GM18907 (cell line): Measurements from ENCODE around the gene MRPL24.
"Not testable (repeated sequence)": the region's sequence is repeated elsewhere in the genome, so short reads cannot be mapped to it uniquely, and the experiment has no call there.

Experiments
- ATAC-seq: cut with Tn5 transposase; IDR thresholded peaks from one replicate; pipeline ENCODE4 v1.9.1; 2021; ENCODE audit warnings: mild to moderate bottlenecking, moderate library complexity; ENCODE audit not compliant: unreplicated experiment

The MRPL24 gene

DNA sequence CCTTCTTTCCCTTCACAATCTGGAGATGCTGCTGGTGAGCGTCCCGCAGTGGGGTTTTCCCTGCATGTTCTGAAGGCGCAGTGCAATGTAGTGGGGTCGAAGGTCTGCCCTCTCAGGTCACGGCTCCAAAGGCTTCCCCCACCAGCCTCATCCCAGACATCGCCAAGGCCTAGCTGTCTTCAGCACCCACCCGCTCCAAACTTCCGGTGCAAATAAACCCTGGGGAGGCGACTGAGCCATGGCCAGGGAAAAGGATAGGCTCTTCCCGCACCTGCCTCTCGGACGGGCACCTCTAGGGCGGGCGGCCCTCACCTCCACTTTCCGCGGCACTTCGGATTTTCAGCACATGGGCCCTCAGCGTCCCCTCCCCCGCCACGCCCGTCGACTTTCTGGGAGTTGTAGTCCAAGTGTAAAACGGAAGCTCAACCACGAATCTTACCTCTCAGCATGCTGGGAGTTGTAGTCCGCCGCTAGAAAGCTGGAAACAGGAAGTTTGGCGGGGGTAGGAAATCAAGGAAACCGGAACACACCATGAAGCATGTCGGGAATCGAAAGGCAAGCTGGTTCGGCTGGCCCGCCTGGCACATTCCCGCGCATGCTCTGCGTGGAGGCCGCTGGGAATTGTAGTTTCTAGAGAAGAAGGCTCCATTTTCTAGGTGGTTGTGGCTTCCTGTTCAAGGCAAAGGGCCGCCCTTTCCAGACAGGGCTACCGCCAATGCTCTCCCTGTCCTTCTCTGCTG is at the start of gene MRPL24:
Gene MRPL24 (minus strand): TSS at position 348 of the 740 bp plus-strand sequence. CDS start 2,384 bp downstream, outside the sequence.
- ATAC-seq: peak; percentile 79

DNA sequence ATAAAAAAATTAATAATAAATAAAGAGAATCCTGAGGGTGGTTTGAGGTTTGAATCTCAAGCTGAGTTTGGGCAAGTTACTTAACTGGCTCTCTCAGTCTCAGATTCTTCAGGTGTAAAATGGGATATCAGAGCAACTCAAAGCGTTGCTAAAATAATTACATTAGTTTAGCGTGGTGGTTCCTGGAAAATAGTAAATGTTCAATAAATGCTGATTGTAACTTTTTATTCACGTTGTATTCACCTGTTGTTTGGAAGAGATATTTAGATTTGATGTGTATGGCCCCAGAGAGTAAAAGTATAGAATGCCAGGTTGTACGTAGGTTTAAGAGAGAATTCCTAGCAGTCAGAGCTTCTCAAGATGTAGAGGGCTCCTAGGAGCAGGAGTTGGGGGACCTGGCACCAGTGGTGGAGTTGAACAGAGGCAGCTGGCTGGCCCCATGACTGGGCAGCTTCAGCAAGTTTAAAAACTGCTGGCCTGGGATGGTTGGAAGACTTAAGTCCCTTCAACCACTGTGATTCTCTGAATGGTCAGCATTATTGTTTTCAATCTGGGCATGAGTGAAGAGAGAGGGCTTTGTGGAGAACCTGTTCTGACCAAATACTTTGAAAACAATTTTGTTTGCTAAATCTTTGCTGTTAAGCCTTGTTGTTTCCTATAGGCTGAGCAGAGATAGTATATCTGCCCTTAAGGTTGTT is 48.9 kb upstream of the MRPL24 start:
- no peak for ATAC-seq

DNA sequence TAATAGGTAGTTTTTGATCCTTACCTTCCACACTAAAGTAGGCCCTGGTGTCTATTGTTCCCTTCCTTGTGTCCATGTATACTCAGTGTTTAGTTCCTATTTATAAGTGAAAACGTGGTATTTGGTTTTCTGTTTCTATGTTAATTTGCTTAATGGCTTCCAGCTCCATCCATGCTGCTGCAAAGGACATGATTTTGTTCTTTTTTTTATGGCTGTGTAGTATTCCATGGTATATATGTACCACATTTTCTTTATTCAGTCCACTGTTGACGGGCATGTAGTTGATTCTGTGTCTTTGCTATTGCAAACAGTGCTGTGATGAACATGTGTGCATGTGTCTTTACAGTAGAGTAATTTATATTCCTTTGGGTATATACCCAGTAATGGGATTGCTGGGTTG is 47.2 kb upstream of the MRPL24 start:
- ATAC-seq: no peak

DNA sequence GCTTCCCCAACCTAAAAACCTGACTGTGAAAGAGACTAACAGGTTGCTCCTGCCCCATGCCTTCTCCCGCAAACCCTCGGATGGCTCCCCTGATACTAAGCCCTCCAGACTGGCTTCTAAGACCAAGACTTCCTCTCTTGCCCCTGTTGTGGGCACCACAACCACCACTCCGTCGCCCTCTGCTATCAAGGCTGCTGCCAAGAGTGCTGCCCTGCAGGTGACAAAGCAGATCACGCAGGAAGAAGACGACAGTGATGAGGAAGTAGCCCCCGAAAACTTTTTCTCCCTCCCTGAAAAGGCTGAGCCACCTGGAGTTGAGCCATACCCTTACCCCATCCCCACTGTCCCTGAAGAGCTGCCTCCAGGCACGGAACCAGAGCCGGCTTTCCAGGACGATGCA is 45.8 kb upstream of the MRPL24 start:
- no peak for ATAC-seq

DNA sequence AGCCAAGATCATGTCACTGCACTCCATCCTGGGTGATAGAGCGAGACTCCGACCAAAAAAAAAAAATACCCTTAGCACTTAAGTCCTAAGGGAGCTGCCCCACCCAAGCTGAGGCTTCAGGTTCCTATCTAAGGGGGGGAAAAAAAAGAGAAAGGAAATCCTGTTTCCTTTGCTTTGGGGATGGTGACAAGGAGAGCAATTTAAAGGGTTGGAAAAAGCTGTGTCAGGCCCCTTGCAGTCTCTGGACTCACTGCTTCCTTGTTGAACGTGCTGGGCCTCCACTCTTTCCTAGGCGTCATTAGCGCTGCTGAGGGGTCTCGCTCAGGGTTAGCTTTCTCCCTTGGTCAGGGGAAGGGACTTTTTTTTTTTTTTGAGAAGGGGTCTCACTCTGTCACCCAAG is 44.6 kb upstream of the MRPL24 start:
- ATAC-seq: no peak

DNA sequence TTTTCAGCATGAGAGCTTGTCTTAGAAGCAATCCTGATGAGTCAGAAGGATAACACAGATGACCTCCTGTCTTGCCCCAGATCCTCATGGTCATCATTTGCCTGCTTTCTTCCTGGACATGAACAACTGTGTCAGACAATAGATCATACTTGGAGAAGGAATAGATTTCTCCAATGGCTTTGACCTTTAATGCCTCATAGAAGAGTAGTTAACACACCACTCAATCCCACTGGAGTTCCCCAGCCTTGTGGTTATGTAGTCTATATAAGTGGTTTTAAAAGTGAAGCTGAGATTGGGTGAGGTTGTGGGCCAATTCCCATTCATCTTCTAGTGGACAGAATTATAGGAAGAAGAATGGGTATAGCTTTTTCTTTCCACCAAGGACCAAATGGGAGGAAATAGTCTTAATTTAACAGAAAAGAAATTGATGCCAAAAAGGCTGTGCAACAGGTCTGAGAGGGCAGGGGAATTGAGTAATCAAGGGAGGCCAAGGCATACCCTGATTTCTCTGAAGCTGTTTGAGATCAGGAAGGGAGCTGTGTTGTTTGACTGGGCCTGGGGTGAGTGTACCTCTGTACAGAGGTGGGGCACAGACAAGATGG is 40.8 kb upstream of the MRPL24 start:
- ATAC-seq: no peak

DNA sequence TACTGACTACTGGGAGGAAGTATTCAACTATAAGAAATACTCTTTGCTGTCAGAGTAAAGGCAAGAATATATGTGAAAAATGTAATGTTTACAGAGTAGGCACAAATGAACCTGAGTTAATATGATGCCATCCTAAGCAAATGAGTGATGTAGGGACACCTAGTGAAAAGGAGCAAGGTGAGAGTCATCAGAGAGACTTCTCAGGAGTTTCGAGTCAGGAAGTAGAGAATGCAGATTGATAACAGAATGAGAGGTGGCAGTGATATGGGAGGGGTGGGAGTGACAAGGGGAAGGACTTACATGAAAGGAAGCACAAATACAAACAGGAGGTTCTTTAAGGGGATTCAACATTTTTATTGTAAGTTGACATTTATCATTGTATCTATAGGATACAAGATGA is 36.7 kb upstream of the MRPL24 start:
- no peak for ATAC-seq

DNA sequence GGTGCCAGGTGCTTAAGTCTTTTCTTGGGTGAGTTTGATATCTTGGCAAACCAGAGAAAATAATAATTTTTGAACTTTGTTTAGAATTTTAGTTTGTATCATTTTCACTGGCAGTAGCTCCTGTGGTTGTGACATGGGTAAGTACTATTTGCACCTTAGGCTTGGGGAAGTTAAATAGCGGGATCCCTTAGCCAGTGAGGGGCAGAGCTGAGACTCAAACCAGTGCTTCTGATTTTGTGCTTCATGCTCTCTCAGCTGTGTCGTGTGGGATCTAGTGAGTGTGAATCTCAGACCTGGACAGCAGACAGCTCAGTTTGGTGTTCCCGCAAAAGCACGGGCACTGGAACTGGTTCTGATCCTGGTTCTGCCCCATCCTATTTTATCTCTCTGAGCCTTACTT is 36.1 kb upstream of the MRPL24 start:
- ATAC-seq: no peak

DNA sequence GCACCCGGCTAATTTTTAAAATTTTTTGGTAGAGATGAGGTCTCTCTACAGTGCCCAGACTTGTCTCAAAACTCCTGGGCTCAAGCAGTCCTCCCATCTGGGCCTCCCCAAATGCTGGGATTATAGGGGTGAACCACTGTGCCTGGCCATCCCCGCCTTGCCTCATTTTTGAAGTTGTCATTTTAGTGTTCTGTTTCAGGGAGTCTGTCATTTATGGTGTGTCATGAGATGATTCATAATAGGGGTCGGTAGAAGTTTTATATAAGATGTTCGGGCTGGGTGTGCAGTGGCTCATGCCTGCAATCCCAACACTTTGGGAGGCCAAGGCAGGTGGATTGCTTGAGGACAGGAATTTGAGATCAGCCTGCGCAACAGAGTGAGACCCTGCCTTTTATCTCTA is 34.9 kb upstream of the MRPL24 start:
- ATAC-seq: no peak

DNA sequence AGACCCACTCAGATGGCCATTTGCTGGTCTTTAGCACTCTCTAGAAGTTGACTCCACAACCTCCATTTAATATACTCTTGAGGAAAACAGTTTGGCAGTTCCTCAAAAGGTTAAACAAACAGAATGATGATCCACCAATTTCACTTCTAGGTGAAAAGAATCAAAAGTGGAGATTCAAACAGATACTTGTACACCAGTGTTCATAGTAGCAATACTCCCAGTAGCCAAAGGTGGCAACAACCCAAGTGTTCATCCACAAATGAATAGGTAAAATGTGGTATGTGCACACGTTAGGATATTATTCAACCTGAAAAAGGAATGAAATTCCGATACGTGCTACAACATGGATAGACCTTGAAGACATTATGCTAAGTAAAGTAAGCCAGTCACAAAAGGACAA is 32.7 kb upstream of the MRPL24 start:
- ATAC-seq: no peak

DNA sequence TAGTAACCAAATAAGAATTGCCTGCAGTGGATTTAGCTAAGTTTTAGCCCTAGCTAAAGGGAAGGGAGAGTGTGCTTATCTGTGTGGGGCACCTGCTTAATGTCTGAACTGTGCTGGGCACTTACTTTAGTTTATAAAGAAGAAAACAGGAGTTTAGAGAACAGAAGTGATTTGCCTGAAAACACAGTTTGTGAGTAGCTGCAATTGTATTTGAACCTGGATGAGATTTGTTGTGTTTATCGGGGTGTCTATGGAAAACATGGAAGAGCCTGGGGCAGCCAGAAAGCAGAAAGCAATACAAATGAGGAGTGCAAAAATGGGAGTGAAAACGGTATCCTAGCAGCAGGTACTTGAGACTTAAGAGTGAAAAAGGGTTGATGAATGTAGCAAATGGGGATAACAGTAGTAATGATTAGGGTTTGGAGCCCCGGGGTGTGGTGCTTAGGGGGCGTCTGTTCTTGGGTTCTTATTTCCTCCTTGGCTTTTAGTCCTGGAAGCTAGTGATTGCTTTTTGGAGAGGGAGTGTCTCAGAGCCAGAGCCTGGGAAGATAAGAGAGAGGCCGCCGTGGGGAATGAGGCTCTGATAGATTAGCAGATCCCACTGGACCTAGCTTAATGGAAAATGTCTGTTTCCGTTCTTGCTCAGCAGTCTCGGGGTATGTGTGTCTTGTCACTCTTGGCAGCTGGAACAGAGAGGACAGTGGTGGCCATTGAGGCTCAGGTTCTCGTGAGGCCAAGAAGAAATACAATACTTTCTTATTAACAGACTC is 32.0 kb upstream of the MRPL24 start:
- ATAC-seq: no peak

DNA sequence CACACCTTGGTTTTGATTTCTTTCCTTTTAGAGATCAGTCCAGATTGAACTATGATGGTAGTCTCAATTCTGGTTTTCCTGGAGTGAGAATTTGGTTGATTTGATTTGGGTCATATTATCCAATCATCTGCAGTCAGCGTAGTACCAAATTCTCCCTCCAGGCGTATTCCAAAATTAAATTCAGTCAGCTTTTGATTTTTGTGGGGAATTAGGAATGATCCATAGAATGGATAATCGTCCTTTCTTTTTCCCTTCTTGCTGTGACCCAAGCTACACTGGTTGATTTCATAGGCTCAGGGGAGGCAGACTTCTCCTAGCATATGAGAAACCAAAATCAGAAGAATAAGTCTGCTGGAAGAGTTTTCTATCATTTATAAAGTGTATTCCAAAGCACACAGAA is 31.3 kb upstream of the MRPL24 start:
- ATAC-seq: no peak

DNA sequence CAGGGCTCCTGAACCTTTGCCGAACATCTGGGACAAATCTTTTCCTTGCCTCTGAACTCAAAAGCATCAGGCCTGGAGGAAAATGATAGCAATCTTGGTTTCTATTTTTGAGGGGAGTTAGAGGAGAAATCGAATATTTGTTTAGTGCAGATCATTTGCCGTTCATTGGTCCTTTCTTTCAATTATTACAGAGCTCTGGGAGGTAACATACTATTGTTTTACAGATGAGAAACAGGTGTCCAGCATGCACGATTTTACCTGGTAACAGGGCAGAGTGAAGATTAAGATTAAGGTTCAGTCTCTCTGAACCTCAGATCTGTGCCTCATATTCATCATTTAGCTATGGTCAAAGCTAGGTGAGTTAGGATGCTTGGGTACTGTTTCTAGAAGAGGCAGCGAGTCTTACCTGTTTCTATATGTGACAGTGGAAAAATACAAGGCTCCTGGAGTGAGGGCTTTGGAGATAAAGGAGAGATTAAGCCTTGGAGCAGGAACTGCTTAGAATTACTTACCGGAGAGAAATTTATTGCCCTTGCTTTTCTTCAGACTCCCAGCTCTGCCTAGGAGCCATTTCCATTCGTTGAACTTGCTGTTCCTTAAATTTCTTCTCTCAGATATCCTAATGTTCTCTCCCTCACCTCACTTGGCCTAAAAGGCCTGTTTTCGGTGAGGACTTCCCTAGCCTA is 27.9 kb upstream of the MRPL24 start:
- ATAC-seq: no peak

DNA sequence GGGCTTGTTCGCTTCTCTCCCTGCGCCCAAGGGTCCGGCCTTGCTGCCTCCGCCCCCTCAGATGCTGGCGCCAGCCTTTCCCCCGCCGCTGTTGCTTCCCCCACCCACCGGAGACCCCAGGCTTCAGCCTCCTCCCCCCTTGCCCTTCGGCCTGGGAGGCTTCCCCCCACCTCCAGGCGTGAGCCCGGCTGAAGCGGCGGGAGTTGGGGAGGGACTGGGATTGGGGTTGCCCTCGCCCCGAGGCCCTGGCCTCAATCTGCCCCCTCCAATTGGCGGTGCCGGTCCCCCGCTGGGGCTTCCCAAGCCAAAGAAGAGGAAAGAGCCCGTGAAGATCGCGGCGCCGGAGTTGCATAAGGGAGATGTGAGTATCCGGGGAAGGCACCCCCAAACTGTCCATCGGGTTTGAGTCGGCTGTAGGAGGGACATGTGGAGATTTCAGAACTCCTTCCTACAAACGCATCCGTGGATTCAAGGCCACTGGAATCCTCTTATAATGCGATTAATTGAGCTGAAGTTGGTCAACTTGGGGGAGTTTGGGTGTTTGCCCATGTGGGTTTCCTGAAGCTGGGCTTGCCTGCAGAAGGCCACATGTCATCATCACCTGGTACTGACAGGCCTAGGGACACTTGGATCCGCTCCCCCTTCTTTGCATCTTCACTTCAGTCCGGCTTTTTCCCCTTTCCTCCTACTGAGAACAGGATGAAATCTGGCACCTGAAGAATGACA is 27.2 kb upstream of the MRPL24 start:
- ATAC-seq: peak; percentile 9

DNA sequence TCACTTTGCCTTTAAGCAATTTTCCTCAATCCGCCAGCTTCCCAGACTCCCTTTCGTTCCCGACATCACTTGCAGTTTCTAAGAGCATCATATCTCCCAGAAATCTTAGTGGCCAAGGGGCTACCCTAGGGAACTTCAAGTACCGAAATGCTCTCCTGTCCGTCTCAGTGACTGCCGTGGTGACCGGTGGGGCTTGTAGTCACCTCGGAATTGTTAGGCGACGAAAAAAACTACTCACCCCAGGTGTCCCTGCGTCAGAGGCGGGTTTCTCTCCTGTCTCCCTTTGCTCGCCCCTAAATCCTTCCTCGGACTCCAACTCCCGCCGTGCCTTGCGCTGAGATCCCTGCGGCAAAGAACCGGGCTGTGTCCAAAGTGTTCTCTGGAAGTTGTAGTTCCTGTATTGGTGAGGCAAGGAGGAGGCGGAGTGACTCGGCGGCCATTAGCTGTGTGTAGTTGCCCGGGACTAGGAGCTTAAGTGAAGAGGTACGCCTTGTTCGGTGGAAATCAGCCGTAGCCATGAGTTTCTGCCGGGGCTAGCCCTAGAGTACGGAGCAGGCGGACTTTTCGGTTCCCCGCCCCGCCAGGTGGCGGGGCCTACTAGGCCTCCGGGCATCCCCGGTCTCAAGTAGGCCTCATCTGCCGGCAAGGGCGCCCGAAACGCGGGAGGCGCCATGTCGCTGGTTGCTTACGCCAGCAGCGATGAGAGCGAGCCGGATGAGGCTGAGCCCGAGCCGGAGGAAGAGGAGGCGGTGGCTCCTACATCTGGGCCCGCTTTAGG is 26.4 kb upstream of the MRPL24 start, which contains the start of gene PRCC:
Gene PRCC (plus strand): TSS at position 435 of the 778 bp plus-strand sequence. CDS start 237 bp downstream, at position 672.
- peak; percentile 89 for ATAC-seq

DNA sequence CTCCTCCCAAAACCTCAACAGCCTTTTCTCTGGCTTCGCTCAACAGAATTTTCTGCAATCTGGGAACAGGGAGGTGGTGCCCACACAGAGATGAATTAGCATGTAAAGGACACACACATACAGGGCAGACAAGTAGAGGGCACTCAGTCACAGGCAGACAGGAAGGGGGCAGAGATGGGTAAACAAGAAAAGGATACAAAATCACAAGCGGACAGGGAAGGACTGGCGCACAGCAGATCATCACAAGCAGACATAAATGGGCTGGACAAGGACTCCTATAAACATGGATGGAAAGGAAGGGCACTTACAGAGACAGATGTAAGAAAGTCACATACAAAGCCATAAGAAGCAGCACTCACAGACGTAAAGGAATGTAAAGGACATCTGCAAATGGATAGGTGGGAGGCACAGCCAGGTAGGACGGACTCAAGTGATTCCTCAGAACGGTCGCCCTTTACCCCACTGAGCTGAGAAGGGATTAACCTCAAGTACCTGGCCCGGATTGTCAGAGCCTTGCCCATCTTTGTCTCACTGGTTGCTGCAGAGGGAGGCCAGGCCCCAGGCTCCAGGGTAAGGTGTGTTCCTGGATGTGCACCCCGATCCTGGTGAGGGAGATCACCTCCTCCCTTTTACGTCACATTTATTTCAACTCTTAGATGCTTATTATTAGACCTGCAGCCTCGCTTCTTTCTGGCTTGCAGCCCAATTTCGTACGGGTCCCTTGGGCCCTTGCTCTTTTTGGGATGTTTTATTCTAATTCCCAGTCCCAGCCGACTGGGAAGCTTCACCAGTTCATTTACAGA is 25.6 kb upstream of the MRPL24 start:
- peak; percentile 18 for ATAC-seq

DNA sequence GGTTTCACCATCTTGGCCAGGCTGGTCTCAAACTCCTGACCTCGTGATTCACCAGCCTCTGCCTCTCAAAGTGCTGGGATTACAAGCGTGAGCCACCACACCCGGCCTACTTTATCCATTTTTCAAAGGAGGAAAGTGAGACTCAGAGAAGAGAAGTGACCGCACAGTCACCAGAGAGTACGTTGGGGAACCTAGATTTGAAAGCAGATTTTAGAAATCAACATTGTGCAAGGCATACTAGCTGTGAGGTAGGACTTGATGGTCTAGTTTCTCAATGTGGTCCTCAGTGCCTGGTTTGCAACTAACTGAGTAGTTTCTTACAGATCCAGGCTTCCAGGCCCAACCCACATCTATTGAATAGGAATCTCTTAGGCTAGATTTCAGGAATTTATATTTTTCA is 24.8 kb upstream of the MRPL24 start:
- ATAC-seq: no peak

DNA sequence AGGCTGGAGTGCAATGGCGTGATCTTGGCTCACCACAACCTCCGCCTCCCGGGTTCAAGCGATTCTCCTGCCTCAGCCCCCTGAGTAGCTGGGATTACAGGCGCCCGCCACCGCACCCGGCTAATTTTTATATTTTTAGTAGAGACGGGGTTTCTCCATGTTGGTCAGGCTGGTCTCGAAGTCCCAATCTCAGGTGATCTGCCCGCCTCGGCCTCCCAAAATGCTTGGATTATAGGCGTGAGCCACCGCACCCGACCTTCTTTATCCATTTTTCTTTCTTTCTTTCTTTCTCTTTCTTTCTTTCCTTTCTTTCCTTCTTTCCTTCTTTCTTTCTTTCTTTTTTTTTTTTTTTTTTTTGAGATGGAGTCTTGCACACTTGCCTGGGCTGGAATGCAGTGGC is 24.2 kb upstream of the MRPL24 start:
- not testable (repeated sequence) for ATAC-seq

DNA sequence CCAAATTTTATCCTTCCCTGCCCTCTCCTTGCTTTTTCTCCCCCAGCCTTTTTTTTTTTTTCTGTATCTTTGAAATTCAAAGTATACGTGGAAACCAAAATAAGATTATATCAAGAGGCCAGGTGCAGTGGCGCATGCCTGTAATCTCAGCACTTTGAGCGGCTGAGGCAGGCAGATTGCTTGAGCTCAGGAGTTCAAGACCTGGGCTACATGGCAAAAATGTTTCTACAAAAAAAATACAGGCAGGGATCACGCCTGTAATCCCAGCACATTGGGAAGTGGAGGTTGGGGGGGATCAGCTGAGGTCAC is 19.9 kb upstream of the MRPL24 start:
- ATAC-seq: no peak
